ENCODE results near the gene EBF3.

The EBF3 gene

GRCh38 chr10:129963641-129964501, at the start of gene EBF3:
EBF3 (minus strand) TSS chr10:129964274; CDS start chr10:129963768, 506 bp downstream.
- DNase-seq, result peak; percentile 63

DNA sequence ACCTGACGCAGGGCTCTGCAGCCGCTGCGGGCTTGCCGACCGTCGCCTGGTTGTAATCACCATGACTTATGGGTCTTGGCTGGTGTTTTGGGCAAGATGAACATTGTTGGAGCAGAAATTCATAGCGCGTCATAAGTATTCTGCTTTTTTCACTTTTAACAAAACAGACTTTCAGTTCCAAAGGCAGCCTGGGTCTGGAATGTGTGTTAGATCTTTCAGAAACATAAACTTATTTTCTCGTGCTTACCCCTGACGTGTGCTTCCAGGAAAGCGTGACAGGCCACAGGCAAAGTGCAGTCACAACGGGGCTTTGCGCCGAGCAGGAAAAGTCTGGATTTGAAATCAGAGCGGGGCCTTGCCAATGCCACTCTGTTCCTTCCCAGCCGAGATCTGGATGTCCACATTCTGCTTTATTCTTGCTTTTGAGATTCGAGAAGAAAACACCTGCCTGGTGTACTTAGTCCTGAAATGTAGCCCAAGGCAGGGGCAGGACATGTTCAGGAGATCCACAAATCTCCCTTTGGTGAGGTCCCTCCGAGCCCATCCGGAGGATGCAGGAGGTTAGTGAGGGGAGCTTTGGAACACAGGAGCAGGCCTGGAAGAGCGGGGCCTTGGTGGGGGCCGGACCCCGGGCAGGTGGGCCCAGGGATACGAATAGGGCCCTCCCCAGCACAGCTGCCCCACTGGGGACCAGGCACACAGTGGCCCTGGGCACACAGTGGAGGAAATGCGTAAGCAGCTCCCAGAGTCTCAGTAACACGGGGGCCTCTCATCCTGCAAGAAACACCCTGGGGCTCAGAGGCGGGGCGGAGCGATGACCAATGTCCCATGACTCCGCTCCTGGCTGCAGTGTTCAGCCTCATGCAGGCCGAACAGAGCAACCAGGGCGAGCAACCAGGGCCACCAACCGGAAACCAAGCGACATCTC, 49.5 kb upstream of the EBF3 start:
- DNase-seq, result no peak

GRCh38 chr10:130012129-130012528, 48.1 kb upstream of the EBF3 start:
- DNase-seq, result peak; percentile 16

GRCh38 chr10:130010653-130011052, 46.6 kb upstream of the EBF3 start:
- DNase-seq, result no peak

DNA sequence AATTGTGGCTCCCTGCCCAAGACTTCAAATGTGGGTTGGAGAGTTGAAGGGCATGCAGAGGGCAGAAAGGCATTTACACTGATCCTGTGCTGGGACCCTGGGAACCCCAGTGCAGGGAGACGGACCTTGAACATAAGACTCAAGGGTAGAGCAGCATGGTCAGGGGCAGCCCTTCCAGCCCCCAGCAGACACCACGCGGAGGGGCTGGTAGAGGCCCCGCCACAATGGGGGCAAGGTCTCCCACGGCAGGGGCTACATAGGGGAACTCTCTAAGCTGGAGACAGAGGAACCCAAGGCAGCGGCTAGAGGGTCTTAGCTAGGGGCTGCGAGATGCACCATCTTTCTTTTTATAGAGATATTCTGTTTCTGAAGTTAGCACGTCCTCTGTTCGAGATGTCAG, 45.2 kb upstream of the EBF3 start:
- DNase-seq, result no peak

GRCh38 chr10:130003787-130004613, 39.9 kb upstream of the EBF3 start:
- no peak for DNase-seq

- DNase-seq, result no peak
Measured at GRCh38 chr10:130003166-130003565, 39.1 kb upstream of the EBF3 start.

DNA sequence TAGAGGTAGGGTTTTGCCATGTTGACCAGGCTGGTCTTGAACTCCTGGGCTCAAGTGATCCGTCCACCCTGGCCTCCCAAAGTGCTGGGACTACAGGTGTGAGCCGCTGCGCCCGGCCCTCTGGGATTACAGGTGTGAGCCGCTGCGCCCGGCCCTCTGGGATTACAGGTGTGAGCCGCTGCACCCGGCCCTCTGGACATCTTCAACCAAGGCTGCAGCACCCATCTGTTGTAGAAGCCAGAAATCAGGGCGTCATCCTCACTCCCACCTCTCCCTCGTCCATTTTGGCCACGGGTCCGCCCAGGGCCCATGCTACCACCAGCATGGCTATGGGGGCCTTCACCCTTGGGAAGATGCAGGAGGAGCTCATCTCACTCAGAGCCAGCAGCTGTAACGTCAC, 38.5 kb upstream of the EBF3 start:
- no peak for DNase-seq

- no peak for DNase-seq
Measured at GRCh38 chr10:130000918-130001317, 36.8 kb upstream of the EBF3 start.

GRCh38 chr10:129999140-129999539, 35.1 kb upstream of the EBF3 start:
- DNase-seq, result no peak

- no peak for DNase-seq
Measured at GRCh38 chr10:129993621-129994020, 29.5 kb upstream of the EBF3 start.

DNA sequence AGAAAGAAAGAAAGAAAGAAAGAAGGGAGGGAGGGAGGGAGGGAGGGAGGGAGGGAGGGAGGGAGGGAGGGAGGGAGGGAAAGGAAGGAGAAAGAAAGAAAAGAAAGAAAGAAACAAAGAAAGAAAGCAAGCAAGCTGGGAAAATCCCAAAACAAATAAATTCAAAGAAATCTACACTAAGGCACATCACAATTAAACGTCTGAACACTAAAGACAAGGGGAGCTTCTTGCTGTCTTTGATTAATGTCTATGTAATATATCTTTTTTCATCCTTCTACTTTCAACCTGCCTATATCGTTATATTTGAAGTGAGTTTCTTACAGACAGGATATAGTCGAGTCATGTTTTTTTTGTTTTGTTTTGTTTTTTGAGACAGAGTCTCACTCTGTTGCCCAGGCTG, 28.3 kb upstream of the EBF3 start:
- DNase-seq, result no peak

DNA sequence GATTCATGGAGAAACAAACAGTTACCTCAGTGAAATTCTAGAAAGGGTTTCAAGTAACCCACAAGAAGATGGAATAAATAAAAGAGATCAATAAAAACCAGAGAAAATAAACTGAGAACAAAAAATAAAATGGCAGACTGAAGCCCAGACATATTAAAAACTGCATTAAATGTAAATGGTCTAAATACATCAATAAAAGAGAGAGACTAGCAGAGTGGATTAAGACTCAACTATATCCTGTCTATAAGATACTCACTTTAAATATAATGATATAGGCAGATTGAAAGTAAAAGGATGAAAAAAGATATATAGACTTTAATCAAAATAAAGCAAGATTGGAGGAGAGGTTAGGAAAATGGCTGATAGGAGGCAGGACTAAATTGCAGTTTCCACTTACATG, 18.8 kb upstream of the EBF3 start:
- no peak for DNase-seq

GRCh38 chr10:129978980-129979379, 14.9 kb upstream of the EBF3 start:
- DNase-seq, result no peak

DNA sequence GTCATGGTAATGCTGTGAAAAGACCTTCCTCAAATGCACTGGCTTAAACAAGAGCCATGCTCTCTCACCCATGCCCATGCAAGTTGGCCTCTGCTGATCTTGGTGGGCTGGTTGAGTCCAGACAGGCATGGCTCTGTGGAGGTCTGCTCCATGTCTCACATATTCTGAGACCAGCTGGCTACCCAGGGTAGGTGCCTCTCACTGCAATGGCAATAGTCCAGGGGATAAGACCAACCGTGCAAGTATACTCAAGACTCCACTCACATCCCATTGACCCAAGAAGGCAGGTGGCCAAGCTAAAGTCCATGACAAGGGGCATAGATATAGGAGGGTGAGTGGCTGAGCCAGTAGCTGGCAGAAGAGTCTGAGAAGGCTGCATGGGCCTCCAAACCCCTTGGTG, 14.2 kb upstream of the EBF3 start:
- no peak for DNase-seq

- no peak for DNase-seq
Measured at GRCh38 chr10:129977794-129978193, 13.7 kb upstream of the EBF3 start.

GRCh38 chr10:129973674-129974059, 9.6 kb upstream of the EBF3 start:
- DNase-seq, result no peak

GRCh38 chr10:129972966-129973673, 9.0 kb upstream of the EBF3 start:
- DNase-seq, result no peak

DNA sequence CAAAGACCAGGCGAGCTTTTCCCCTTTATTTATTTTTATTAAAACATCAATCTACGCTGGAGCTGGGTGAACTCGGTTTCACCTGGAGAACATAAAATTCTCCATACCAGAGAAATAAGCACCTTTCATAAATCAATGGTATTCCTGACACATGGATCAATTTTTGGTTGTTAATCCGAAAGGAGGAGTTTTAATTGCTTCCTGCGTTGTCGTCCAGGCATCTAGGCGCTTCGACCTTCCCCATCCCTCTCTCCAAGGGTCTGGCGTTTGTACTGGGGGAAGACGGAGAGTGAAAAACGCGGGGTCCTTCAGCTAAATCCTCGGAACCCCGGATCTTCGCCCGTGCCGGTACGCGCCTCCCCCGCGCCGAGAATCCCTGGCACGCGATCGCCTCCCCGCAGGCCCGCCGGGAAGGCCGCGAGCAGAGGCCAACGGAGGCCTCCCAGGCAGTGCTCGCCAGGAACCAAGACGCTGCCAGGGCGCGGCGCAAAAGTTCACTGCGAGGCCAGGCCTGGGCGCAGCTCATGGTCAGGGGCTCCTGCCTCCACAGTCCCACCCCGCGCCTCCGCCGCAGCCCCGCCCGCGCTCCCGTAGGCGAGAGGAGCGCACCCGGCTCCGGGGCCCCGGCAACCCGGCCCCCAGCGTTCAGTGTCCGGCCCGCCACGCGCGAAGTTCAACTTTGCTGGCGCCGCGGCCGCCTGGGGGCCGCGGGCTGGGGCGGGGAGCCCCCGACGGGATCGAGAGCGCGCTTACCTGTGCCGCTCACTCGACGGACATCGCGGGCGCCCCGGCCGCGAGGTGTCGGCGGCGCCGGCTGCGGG, 8.3 kb upstream of the EBF3 start:
- no peak for DNase-seq

DNA sequence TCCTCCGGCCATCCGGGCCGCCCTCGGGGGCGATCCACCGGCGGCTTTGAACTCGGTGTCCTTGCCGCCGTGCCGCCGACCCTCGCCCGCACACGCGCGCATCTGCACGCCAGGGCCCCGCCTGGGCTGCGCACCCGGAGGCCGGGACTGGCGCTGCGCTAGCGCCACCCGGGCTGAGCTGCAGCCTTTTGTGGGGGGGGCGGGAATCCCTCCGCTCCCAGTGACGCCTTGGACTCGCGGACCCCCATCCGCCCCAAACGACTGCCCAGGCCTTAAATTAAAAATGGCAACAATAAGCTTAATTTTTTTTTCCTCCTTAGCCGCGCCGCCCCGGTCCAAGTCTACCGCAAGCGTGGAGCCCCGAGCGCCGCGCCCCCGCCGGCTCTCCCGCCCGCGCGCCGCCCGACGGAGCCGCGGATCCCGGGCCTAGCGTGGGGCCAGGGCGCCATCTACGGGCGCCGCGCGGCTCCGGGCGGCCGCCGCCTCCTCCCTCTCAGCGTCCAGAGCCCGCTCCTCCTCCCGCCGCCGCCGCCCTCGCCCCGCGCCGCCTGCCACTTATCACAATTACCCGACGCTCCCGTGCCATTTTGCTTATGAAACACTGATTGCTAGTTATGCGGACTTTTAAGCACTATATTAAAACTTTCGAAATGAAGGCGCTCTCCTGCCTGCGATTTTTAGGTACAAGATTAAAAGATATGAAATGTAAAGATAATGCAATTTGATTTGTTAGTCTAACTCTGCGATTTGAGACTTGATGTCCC, 7.5 kb upstream of the EBF3 start:
- DNase-seq, result peak; percentile 29
